Type B pancreatic cell (in vitro differentiated cells): ENCODE data around the gene MTMR1. TPM values are rescaled to one million over a fixed set of nuclear protein-coding genes. Genes with fewer than 3 reads are reported as not detected.
A peak's percentile ranks its signal among the peaks of the same experiment; 100 is the strongest.

Source experiments
- DNase-seq: peaks from one replicate; pipeline ENCODE4 v3.0.0; 2021; ENCODE audit warnings: mixed read lengths; ENCODE audit not compliant: unreplicated experiment; ENCODE audit errors: extremely low spot score
- H3K27ac Mint-ChIP-seq: 2 replicates; pipeline ENCODE4 v1.8.0; 2021; ENCODE audit warnings: mild to moderate bottlenecking, mixed read lengths
- H3K27me3 Mint-ChIP-seq: 2 replicates; pipeline ENCODE4 v1.8.0; 2021; ENCODE audit warnings: mixed read lengths
- H3K36me3 Mint-ChIP-seq: 2 replicates; pipeline ENCODE4 v1.8.0; 2021; ENCODE audit warnings: mixed read lengths
- H3K4me1 Mint-ChIP-seq: one replicate; pipeline ENCODE4 v1.8.0; 2021; ENCODE audit warnings: mixed read lengths; ENCODE audit not compliant: unreplicated experiment
- H3K4me3 Mint-ChIP-seq: 2 replicates; pipeline ENCODE4 v1.8.0; 2021; ENCODE audit warnings: mild to moderate bottlenecking, mixed read lengths
- H3K9me3 Mint-ChIP-seq: 2 replicates; pipeline ENCODE4 v1.8.0; 2021; ENCODE audit warnings: mixed read lengths
- CTCF ChIP-seq: fragments of 200-600 bp; sonication (generic); conservative IDR thresholded peaks from 2 replicates; pipeline ENCODE4 v1.5.0; 2021; ENCODE audit warnings: antibody characterized with exemption, mild to moderate bottlenecking
- total RNA-seq: library from RNA; stranded (reverse); gene quantifications from 2 replicates; pipeline ENCODE4 v1.2.1, GENCODE V29; 2021; ENCODE audit warnings: low replicate concordance

The MTMR1 gene
- total RNA-seq, 1 donor from 2014 or later: 21.8 TPM

- no peaks in the 10 kb centered on the region for H3K36me3 Mint-ChIP-seq
- no peak overlapping the region for H3K4me3 Mint-ChIP-seq
Measured at GRCh38 chrX:150649096-150649870, 43.9 kb upstream of the MTMR1 start.

GRCh38 chrX:150651906-150652305 lies 41.3 kb upstream of the MTMR1 start:
- Mint-ChIP-seq H3K9me3 (no peaks in the 10 kb centered on the region), H3K36me3 (peaks cover 8% of the 10 kb centered on the region), H3K4me3 (no peak overlapping the region), H3K27me3 (no peaks in the 10 kb centered on the region), H3K4me1 (no peaks in the 10 kb centered on the region), H3K27ac (no peak overlapping the region)
- no peak for DNase-seq
- no peak for TF ChIP-seq CTCF

More at GRCh38 chrX:150649096-150649870, 43.9 kb upstream of the MTMR1 start:
- Mint-ChIP-seq H3K27me3 (no peaks in the 10 kb centered on the region), H3K4me1 (no peaks in the 10 kb centered on the region), H3K27ac (peak overlapping the region; percentile 33), H3K9me3 (no peaks in the 10 kb centered on the region)
- TF ChIP-seq CTCF: no peak
- DNase-seq: no peak

- Mint-ChIP-seq H3K27ac (no peak overlapping the region), H3K27me3 (no peaks in the 10 kb centered on the region), H3K36me3 (peaks cover 10% of the 10 kb centered on the region), H3K4me1 (no peaks in the 10 kb centered on the region), H3K9me3 (no peaks in the 10 kb centered on the region), H3K4me3 (no peak overlapping the region)
- DNase-seq: no peak
- no peak for TF ChIP-seq CTCF
Measured at GRCh38 chrX:150655788-150656187, 37.4 kb upstream of the MTMR1 start.

- H3K27me3 Mint-ChIP-seq: no peaks in the 10 kb centered on the region
- H3K27ac Mint-ChIP-seq: no peak overlapping the region
- DNase-seq: no peak
- H3K4me3 Mint-ChIP-seq: no peak overlapping the region
- no peaks in the 10 kb centered on the region for H3K4me1 Mint-ChIP-seq
- peaks cover 7% of the 10 kb centered on the region for H3K36me3 Mint-ChIP-seq
- H3K9me3 Mint-ChIP-seq: no peaks in the 10 kb centered on the region
- no peak for TF ChIP-seq CTCF
Measured at GRCh38 chrX:150663073-150663472, 30.1 kb upstream of the MTMR1 start.

- DNase-seq: no peak
- H3K36me3 Mint-ChIP-seq: peaks cover 7% of the 10 kb centered on the region
- no peaks in the 10 kb centered on the region for H3K27me3 Mint-ChIP-seq
- H3K9me3 Mint-ChIP-seq: no peaks in the 10 kb centered on the region
- no peak overlapping the region for H3K27ac Mint-ChIP-seq
- H3K4me1 Mint-ChIP-seq: no peaks in the 10 kb centered on the region
- TF ChIP-seq CTCF: no peak
- no peak overlapping the region for H3K4me3 Mint-ChIP-seq
Measured at GRCh38 chrX:150664290-150664689, 28.9 kb upstream of the MTMR1 start.
